ENCODE data around the gene PLEKHG7.

PLEKHG7 gene

GRCh38 chr12:92730758-92731157, 28.0 kb downstream of the PLEKHG7 start:
- TF ChIP-seq REST (IDR thresholded peaks at IDR 0.05; ENCODE audit: insufficient read depth in 1 of 2, low read depth in 2 of 2, low read length in 2 of 2) (no peak), POLR2AphosphoS5 (IDR thresholded peaks at IDR 0.05; ENCODE audit: low read depth, low read length) (no peak), SIN3A (IDR thresholded peaks at IDR 0.05; ENCODE audit: borderline replicate concordance, insufficient read depth, low read length) (no peak), FOXP2 (optimal IDR thresholded peaks at IDR 0.05; ENCODE audit: borderline replicate concordance, extremely low read depth, extremely low read length, insufficient read depth) (no peak), TAF1 (IDR thresholded peaks at IDR 0.05; ENCODE audit: borderline replicate concordance, insufficient read depth, low read length) (no peak)

GRCh38 chr12:92732216-92732615, 29.4 kb downstream of the PLEKHG7 start:
- TF ChIP-seq SIN3A (IDR thresholded peaks at IDR 0.05; ENCODE audit: borderline replicate concordance, insufficient read depth, low read length) (no peak), POLR2AphosphoS5 (IDR thresholded peaks at IDR 0.05; ENCODE audit: low read depth, low read length) (no peak), TAF1 (IDR thresholded peaks at IDR 0.05; ENCODE audit: borderline replicate concordance, insufficient read depth, low read length) (no peak), REST (IDR thresholded peaks at IDR 0.05; ENCODE audit: insufficient read depth in 1 of 2, low read depth in 2 of 2, low read length in 2 of 2) (no peak), FOXP2 (optimal IDR thresholded peaks at IDR 0.05; ENCODE audit: borderline replicate concordance, extremely low read depth, extremely low read length, insufficient read depth) (no peak)

GRCh38 chr12:92732716-92733115, 29.9 kb downstream of the PLEKHG7 start:
- TF ChIP-seq REST (IDR thresholded peaks at IDR 0.05; ENCODE audit: insufficient read depth in 1 of 2, low read depth in 2 of 2, low read length in 2 of 2) = no peak
- TF ChIP-seq POLR2AphosphoS5 (IDR thresholded peaks at IDR 0.05; ENCODE audit: low read depth, low read length) = no peak
- TF ChIP-seq TAF1 (IDR thresholded peaks at IDR 0.05; ENCODE audit: borderline replicate concordance, insufficient read depth, low read length) = no peak
- no peak for TF ChIP-seq SIN3A (IDR thresholded peaks at IDR 0.05; ENCODE audit: borderline replicate concordance, insufficient read depth, low read length)
- no peak for TF ChIP-seq FOXP2 (optimal IDR thresholded peaks at IDR 0.05; ENCODE audit: borderline replicate concordance, extremely low read depth, extremely low read length, insufficient read depth)

- no peak for TF ChIP-seq SIN3A (IDR thresholded peaks at IDR 0.05; ENCODE audit: borderline replicate concordance, insufficient read depth, low read length)
- TF ChIP-seq FOXP2 (optimal IDR thresholded peaks at IDR 0.05; ENCODE audit: borderline replicate concordance, extremely low read depth, extremely low read length, insufficient read depth) = no peak
- TF ChIP-seq REST (IDR thresholded peaks at IDR 0.05; ENCODE audit: insufficient read depth in 1 of 2, low read depth in 2 of 2, low read length in 2 of 2) = no peak
- no peak for TF ChIP-seq POLR2AphosphoS5 (IDR thresholded peaks at IDR 0.05; ENCODE audit: low read depth, low read length)
- TF ChIP-seq TAF1 (IDR thresholded peaks at IDR 0.05; ENCODE audit: borderline replicate concordance, insufficient read depth, low read length) = no peak
Observed at GRCh38 chr12:92733181-92733580, 30.4 kb downstream of the PLEKHG7 start.

GRCh38 chr12:92733661-92734060, 30.9 kb downstream of the PLEKHG7 start:
- TF ChIP-seq SIN3A (IDR thresholded peaks at IDR 0.05; ENCODE audit: borderline replicate concordance, insufficient read depth, low read length) (no peak), TAF1 (IDR thresholded peaks at IDR 0.05; ENCODE audit: borderline replicate concordance, insufficient read depth, low read length) (no peak), FOXP2 (optimal IDR thresholded peaks at IDR 0.05; ENCODE audit: borderline replicate concordance, extremely low read depth, extremely low read length, insufficient read depth) (no peak), REST (IDR thresholded peaks at IDR 0.05; ENCODE audit: insufficient read depth in 1 of 2, low read depth in 2 of 2, low read length in 2 of 2) (no peak), POLR2AphosphoS5 (IDR thresholded peaks at IDR 0.05; ENCODE audit: low read depth, low read length) (no peak)
